ENCODE measurements around the gene SLC35D1. TPM values are rescaled to one million over a fixed set of nuclear protein-coding genes. Genes with fewer than 3 reads are reported as not detected.

Gene SLC35D1
- total RNA-seq, 1 donor from 2014 or later: 9.2 TPM

DNA sequence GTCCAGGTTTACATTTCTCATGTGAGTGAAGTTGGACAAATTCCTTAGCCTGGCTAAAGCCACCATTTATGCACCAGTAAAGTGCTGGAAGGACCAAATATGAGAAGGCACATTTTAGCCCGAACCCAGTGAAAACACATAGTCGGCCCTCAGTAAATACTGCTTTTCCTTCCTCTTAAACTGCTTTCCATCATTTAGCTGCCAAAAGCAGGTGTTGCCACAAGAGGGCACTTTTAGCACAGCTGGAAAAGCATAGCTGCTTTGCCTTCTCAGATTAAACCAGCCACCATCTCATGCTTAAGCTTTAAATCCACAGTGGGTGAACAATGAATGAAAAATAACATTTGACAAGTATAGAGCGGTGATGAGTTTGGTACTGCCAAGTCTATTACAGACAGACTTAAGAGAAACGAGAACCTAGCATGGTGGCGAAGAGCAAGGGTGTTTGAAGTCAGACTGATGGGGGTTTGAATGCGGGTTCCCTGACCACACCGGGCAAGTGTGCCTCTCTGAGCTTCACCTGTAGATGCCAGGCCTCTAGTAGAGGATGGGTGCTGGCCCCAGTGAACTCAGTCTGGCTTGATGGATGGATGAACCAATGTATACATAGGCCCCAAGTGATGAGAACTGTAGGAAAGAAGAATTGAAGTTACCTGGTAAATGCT lies 57.8 kb downstream of the SLC35D1 start:
- Mint-ChIP-seq H3K4me1 (ENCODE audit: low read depth) (peaks cover 10% of the 10 kb centered on the region), H3K9me3 (ENCODE audit: low read depth) (no peaks in the 10 kb centered on the region), H3K27ac (ENCODE audit: unreplicated experiment) (no peak overlapping the region), H3K4me3 (ENCODE audit: unreplicated experiment) (no peak overlapping the region), H3K27me3 (ENCODE audit: low read depth) (no peaks in the 10 kb centered on the region), H3K36me3 (ENCODE audit: low read depth) (peaks cover 2% of the 10 kb centered on the region)
- DNase-seq (ENCODE audit: low spot score): no peak
- TF ChIP-seq, protein P1, sequence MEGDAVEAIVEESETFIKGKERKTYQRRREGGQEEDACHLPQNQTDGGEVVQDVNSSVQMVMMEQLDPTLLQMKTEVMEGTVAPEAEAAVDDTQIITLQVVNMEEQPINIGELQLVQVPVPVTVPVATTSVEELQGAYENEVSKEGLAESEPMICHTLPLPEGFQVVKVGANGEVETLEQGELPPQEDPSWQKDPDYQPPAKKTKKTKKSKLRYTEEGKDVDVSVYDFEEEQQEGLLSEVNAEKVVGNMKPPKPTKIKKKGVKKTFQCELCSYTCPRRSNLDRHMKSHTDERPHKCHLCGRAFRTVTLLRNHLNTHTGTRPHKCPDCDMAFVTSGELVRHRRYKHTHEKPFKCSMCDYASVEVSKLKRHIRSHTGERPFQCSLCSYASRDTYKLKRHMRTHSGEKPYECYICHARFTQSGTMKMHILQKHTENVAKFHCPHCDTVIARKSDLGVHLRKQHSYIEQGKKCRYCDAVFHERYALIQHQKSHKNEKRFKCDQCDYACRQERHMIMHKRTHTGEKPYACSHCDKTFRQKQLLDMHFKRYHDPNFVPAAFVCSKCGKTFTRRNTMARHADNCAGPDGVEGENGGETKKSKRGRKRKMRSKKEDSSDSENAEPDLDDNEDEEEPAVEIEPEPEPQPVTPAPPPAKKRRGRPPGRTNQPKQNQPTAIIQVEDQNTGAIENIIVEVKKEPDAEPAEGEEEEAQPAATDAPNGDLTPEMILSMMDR (IDR thresholded peaks at IDR 0.05): peak; percentile 91

DNA sequence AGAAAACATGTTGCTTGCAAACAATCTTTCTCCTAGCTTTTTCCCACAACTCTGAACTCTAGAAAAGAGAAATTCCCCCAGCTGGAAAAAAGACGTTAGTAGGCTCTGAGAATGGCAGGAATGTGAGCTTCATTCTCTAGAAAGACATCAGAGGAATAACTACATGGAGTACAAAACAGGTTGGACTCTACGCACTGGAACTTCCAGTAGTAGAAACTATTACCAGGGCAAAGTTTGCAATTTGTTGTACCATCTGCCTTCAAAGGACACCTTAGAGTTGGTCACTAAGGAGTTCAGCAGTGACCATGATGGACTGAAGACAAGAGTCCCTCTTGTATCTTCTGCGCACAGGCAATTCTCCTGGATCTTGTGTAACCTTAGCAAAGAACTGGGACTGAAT lies 60.9 kb downstream of the SLC35D1 start:
- Mint-ChIP-seq H3K4me1 (ENCODE audit: low read depth) (peaks cover 4% of the 10 kb centered on the region), H3K4me3 (ENCODE audit: unreplicated experiment) (no peak overlapping the region), H3K9me3 (ENCODE audit: low read depth) (no peaks in the 10 kb centered on the region), H3K27ac (ENCODE audit: unreplicated experiment) (no peak overlapping the region), H3K27me3 (ENCODE audit: low read depth) (no peaks in the 10 kb centered on the region), H3K36me3 (ENCODE audit: low read depth) (peaks cover 7% of the 10 kb centered on the region)
- TF ChIP-seq, protein P1 (IDR thresholded peaks at IDR 0.05): no peak
- DNase-seq (ENCODE audit: low spot score): no peak

DNA sequence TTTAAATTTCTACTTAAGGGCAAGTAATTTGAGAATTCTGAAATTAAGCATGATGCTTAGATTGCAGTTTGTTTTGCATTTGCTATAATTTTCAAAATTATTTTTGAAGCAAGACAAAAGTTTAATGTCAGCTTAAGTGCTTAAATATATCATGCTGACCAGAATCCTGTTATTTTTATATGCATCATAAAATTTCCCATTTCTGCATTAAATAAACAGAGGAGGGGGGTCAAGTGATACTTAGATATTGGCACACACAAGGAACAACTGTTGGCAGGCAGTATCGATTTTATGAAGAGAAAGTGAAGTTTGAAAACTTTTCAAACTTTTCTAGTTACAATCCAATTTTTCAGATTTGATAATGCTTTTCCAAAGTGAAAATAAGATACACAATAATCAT lies 68.1 kb downstream of the SLC35D1 start:
- Mint-ChIP-seq H3K36me3 (ENCODE audit: low read depth) (peaks cover 20% of the 10 kb centered on the region), H3K9me3 (ENCODE audit: low read depth) (no peaks in the 10 kb centered on the region), H3K27me3 (ENCODE audit: low read depth) (no peaks in the 10 kb centered on the region), H3K27ac (ENCODE audit: unreplicated experiment) (no peak overlapping the region), H3K4me3 (ENCODE audit: unreplicated experiment) (no peak overlapping the region), H3K4me1 (ENCODE audit: low read depth) (peaks cover 4% of the 10 kb centered on the region)
- DNase-seq (ENCODE audit: low spot score): no peak
- TF ChIP-seq, protein P1 (IDR thresholded peaks at IDR 0.05): no peak

DNA sequence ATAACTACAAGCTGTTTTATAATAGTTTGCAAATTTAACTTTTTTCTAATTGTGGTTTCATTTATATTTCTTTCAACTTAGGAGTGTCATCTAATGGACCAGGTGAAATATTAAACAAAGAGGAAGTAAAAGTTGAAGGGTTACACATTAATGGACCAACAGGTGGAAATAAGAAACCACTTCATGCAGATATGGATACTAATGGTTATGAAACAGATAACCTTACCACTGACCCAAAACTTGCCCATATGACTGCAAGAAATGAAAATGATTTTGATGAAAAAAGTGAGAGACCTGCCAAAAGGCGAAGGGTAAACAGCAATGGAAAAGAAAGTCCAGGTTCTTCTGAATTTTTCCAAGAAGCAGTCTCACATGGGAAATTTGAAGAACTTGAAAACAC lies 69.5 kb downstream of the SLC35D1 start:
- Mint-ChIP-seq H3K36me3 (ENCODE audit: low read depth) (peaks cover 18% of the 10 kb centered on the region), H3K4me3 (ENCODE audit: unreplicated experiment) (no peak overlapping the region), H3K27ac (ENCODE audit: unreplicated experiment) (no peak overlapping the region), H3K9me3 (ENCODE audit: low read depth) (no peaks in the 10 kb centered on the region), H3K4me1 (ENCODE audit: low read depth) (peaks cover 4% of the 10 kb centered on the region), H3K27me3 (ENCODE audit: low read depth) (no peaks in the 10 kb centered on the region)
- DNase-seq (ENCODE audit: low spot score): no peak
- TF ChIP-seq, protein P1 (IDR thresholded peaks at IDR 0.05): no peak

DNA sequence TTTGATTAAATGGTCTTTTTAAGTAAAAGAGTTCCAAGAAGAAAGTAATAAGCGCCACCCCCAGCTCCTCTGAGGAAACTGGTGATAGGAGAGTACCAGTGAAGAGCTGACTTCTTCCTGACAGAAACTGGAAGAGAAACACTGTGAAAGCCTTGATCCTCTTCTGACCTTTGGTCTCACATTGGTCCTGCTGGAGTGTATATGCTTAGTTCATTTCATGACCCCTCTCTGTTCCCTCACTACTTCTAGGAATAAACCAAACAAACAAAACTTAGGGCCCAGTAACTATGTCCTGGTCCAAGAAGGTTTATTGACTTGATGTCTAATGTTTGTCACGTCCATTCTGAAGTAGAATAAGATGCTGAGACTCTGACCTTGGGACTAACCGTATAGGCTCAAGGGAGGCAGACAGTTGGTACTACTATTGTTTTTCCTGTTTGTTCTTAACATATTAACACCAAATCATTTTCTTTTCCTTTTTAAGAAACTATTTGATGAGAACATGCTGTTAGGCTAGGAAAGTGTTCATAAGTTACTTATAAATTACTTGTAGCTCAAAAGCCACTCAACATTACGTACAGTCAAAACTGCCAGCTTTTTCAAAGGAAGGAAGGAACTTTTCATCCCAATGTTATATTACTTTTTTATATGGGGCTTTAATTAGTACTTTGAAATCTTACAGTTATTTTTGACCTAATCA lies 71.2 kb downstream of the SLC35D1 start:
- Mint-ChIP-seq H3K27me3 (ENCODE audit: low read depth) (no peaks in the 10 kb centered on the region), H3K27ac (ENCODE audit: unreplicated experiment) (no peak overlapping the region), H3K9me3 (ENCODE audit: low read depth) (no peaks in the 10 kb centered on the region), H3K4me3 (ENCODE audit: unreplicated experiment) (no peak overlapping the region), H3K4me1 (ENCODE audit: low read depth) (peaks cover 4% of the 10 kb centered on the region), H3K36me3 (ENCODE audit: low read depth) (peaks cover 18% of the 10 kb centered on the region)
- no peak for DNase-seq (ENCODE audit: low spot score)
- TF ChIP-seq, protein P1 (IDR thresholded peaks at IDR 0.05): no peak
